HG03565 (cell line): Measurements from ENCODE around the gene STX5.
A peak's percentile ranks its signal among the peaks of the same experiment; 100 is the strongest.
"Not testable (repeated sequence)": the region's sequence is repeated elsewhere in the genome, so short reads cannot be mapped to it uniquely, and the experiment has no call there.

Source experiments
- ATAC-seq: cut with Tn5 transposase; IDR thresholded peaks from one replicate; pipeline ENCODE4 v1.9.1; 2021; ENCODE audit warnings: mild to moderate bottlenecking, moderate library complexity; ENCODE audit not compliant: unreplicated experiment

The STX5 gene

GRCh38 chr11:62788991-62789390, 42.9 kb downstream of the STX5 start:
- ATAC-seq, result no peak

- peak; percentile 52 for ATAC-seq
Measured at GRCh38 chr11:62787005-62787759, 44.7 kb downstream of the STX5 start, which contains the start of gene TMEM179B. Gene TMEM179B (plus strand): TSS chr11:62787402. CDS start chr11:62787432, 30 bp downstream.

GRCh38 chr11:62786318-62787004, 45.4 kb downstream of the STX5 start:
- peak; percentile 34 for ATAC-seq

- ATAC-seq, result no peak
Measured at GRCh38 chr11:62782753-62783152, 49.1 kb downstream of the STX5 start.

GRCh38 chr11:62778441-62778840, 53.4 kb downstream of the STX5 start:
- ATAC-seq, result no peak

- ATAC-seq, result no peak
Measured at GRCh38 chr11:62777389-62777788, 54.5 kb downstream of the STX5 start.

- no peak for ATAC-seq
Measured at GRCh38 chr11:62775646-62776045, 56.2 kb downstream of the STX5 start.

GRCh38 chr11:62774407-62774806, 57.4 kb downstream of the STX5 start:
- no peak for ATAC-seq

GRCh38 chr11:62771144-62772021, 60.5 kb downstream of the STX5 start, which contains the start of gene TAF6L:
Gene TAF6L (plus strand): TSS chr11:62771396. CDS start chr11:62775784, 4,388 bp downstream.
- peak; percentile 68 for ATAC-seq

- ATAC-seq, result peak; percentile 2
Measured at GRCh38 chr11:62770778-62771143, 61.1 kb downstream of the STX5 start.

- not testable (repeated sequence) for ATAC-seq
Measured at GRCh38 chr11:62760867-62761227, 71.0 kb downstream of the STX5 start.

GRCh38 chr11:62757846-62758788, 73.7 kb downstream of the STX5 start:
- no peak for ATAC-seq
